HEK293T (cell line): Measurements from ENCODE around the gene ADAMTS3.

Experiments used
- ARNT ChIP-seq: fragments of 450-650 bp; IDR thresholded peaks from 2 replicates; pipeline ENCODE4 v1.6.1; 2017; ENCODE audit warnings: mild to moderate bottlenecking
- BHLHE40 ChIP-seq: fragments of 450-650 bp; IDR thresholded peaks from 2 replicates; pipeline ENCODE4 v1.6.1; 2016; ENCODE audit warnings: mild to moderate bottlenecking, moderate library complexity, borderline replicate concordance
- CTBP1 ChIP-seq: fragments of 450-650 bp; IDR thresholded peaks from 2 replicates; pipeline ENCODE4 v1.6.1; 2016; ENCODE audit warnings: borderline replicate concordance
- ELF4 ChIP-seq: fragments of 450-650 bp; IDR thresholded peaks from 2 replicates; pipeline ENCODE4 v1.6.1; 2017; ENCODE audit warnings: antibody characterized with exemption
- FOXK2 ChIP-seq: fragments of 450-650 bp; IDR thresholded peaks from 2 replicates; pipeline ENCODE4 v1.6.1; 2016; ENCODE audit warnings: mild to moderate bottlenecking
- FOXM1 ChIP-seq: fragments of 450-650 bp; IDR thresholded peaks from 2 replicates; pipeline ENCODE4 v1.6.1; 2017; ENCODE audit warnings: mild to moderate bottlenecking, borderline replicate concordance
- HDGF ChIP-seq: fragments of 450-650 bp; IDR thresholded peaks from 2 replicates; pipeline ENCODE4 v1.6.1; 2017; ENCODE audit warnings: antibody characterized with exemption, borderline replicate concordance
- LEF1 ChIP-seq: fragments of 450-650 bp; IDR thresholded peaks from 2 replicates; pipeline ENCODE4 v1.6.1; 2017; ENCODE audit warnings: mild to moderate bottlenecking, borderline replicate concordance
- NFRKB ChIP-seq: fragments of 450-650 bp; IDR thresholded peaks from 2 replicates; pipeline ENCODE4 v1.6.1; 2016; ENCODE audit warnings: mild to moderate bottlenecking, moderate library complexity
- PKNOX1 ChIP-seq: fragments of 450-650 bp; IDR thresholded peaks from 2 replicates; pipeline ENCODE4 v1.6.1; 2016
- SP1 ChIP-seq: fragments of 450-650 bp; IDR thresholded peaks from 2 replicates; pipeline ENCODE4 v1.6.1; 2017
- SUZ12 ChIP-seq: fragments of 450-650 bp; IDR thresholded peaks from 2 replicates; pipeline ENCODE4 v1.6.1; 2016; ENCODE audit warnings: mild to moderate bottlenecking
- TARDBP ChIP-seq: fragments of 450-650 bp; IDR thresholded peaks from 2 replicates; pipeline ENCODE4 v1.6.1; 2016
- ZNF384 ChIP-seq: fragments of 450-650 bp; IDR thresholded peaks from 2 replicates; pipeline ENCODE4 v1.6.1; 2016

GRCh38 chr4:72383439-72383838 is 185.6 kb downstream of the ADAMTS3 start:
- TF ChIP-seq LEF1 (no peak), FOXM1 (no peak), PKNOX1 (no peak), BHLHE40 (no peak), SP1 (no peak), ZNF384 (no peak), ARNT (no peak), SUZ12 (no peak), ELF4 (no peak), NFRKB (no peak), TARDBP (no peak), FOXK2 (no peak), HDGF (no peak), CTBP1 (no peak)
